ENCODE results near the gene GRM1.
"Not testable (repeated sequence)": the region's sequence is repeated elsewhere in the genome, so short reads cannot be mapped to it uniquely, and the experiment has no call there.

The GRM1 gene

GRCh38 chr6:146191166-146191565, 162.3 kb downstream of the GRM1 start:
- no peak for DNase-seq (ENCODE audit: low read depth in 1 of 2, low spot score in 1 of 2)

GRCh38 chr6:146191612-146192011, 162.8 kb downstream of the GRM1 start:
- DNase-seq (ENCODE audit: low read depth in 1 of 2, low spot score in 1 of 2) = no peak

- DNase-seq (ENCODE audit: low read depth in 1 of 2, low spot score in 1 of 2) = no peak
Observed at GRCh38 chr6:146194434-146194833, 165.6 kb downstream of the GRM1 start.

GRCh38 chr6:146200176-146200575, 171.3 kb downstream of the GRM1 start:
- no peak for DNase-seq (ENCODE audit: low read depth in 1 of 2, low spot score in 1 of 2)

- DNase-seq (ENCODE audit: low read depth in 1 of 2, low spot score in 1 of 2) = no peak
Observed at GRCh38 chr6:146202570-146202969, 173.7 kb downstream of the GRM1 start.

GRCh38 chr6:146209942-146210341, 181.1 kb downstream of the GRM1 start:
- DNase-seq (ENCODE audit: low read depth in 1 of 2, low spot score in 1 of 2) = no peak

GRCh38 chr6:146210406-146211083, 181.7 kb downstream of the GRM1 start:
- no peak for DNase-seq (ENCODE audit: low read depth in 1 of 2, low spot score in 1 of 2)

GRCh38 chr6:146211646-146212045, 182.8 kb downstream of the GRM1 start:
- no peak for DNase-seq (ENCODE audit: low read depth in 1 of 2, low spot score in 1 of 2)

- no peak for DNase-seq (ENCODE audit: low read depth in 1 of 2, low spot score in 1 of 2)
Observed at GRCh38 chr6:146212781-146213180, 183.9 kb downstream of the GRM1 start.

- DNase-seq (ENCODE audit: low read depth in 1 of 2, low spot score in 1 of 2) = no peak
Observed at GRCh38 chr6:146219101-146219500, 190.2 kb downstream of the GRM1 start.

- no peak for DNase-seq (ENCODE audit: low read depth in 1 of 2, low spot score in 1 of 2)
Observed at GRCh38 chr6:146224449-146224848, 195.6 kb downstream of the GRM1 start.

- no peak for DNase-seq (ENCODE audit: low read depth in 1 of 2, low spot score in 1 of 2)
Observed at GRCh38 chr6:146224988-146225387, 196.1 kb downstream of the GRM1 start.

GRCh38 chr6:146240322-146240721, 211.5 kb downstream of the GRM1 start:
- no peak for DNase-seq (ENCODE audit: low read depth in 1 of 2, low spot score in 1 of 2)

GRCh38 chr6:146240807-146241206, 211.9 kb downstream of the GRM1 start:
- no peak for DNase-seq (ENCODE audit: low read depth in 1 of 2, low spot score in 1 of 2)

GRCh38 chr6:146243646-146244045, 214.8 kb downstream of the GRM1 start:
- DNase-seq (ENCODE audit: low read depth in 1 of 2, low spot score in 1 of 2) = not testable (repeated sequence)

- DNase-seq (ENCODE audit: low read depth in 1 of 2, low spot score in 1 of 2) = no peak
Observed at GRCh38 chr6:146244630-146245143, 215.8 kb downstream of the GRM1 start.

- DNase-seq (ENCODE audit: low read depth in 1 of 2, low spot score in 1 of 2) = no peak
Observed at GRCh38 chr6:146246028-146246427, 217.2 kb downstream of the GRM1 start.

GRCh38 chr6:146253691-146254090, 224.8 kb downstream of the GRM1 start:
- DNase-seq (ENCODE audit: low read depth in 1 of 2, low spot score in 1 of 2) = no peak

- no peak for DNase-seq (ENCODE audit: low read depth in 1 of 2, low spot score in 1 of 2)
Observed at GRCh38 chr6:146258206-146258605, 229.3 kb downstream of the GRM1 start.

GRCh38 chr6:146260886-146261285, 232.0 kb downstream of the GRM1 start:
- no peak for DNase-seq (ENCODE audit: low read depth in 1 of 2, low spot score in 1 of 2)

GRCh38 chr6:146265056-146265455, 236.2 kb downstream of the GRM1 start:
- DNase-seq (ENCODE audit: low read depth in 1 of 2, low spot score in 1 of 2) = no peak

- no peak for DNase-seq (ENCODE audit: low read depth in 1 of 2, low spot score in 1 of 2)
Observed at GRCh38 chr6:146267447-146267846, 238.6 kb downstream of the GRM1 start.

- DNase-seq (ENCODE audit: low read depth in 1 of 2, low spot score in 1 of 2) = no peak
Observed at GRCh38 chr6:146267946-146268345, 239.1 kb downstream of the GRM1 start.

Measured in activated T-helper 1 cell treated with anti-CD3 and anti-CD28 coated beads, Interleukin-2, amount 50 U/mL, for 16 hours (primary cell).